ENCODE measurements around the gene ENDOG.
"Not testable (repeated sequence)": the region's sequence is repeated elsewhere in the genome, so short reads cannot be mapped to it uniquely, and the experiment has no call there.

The ENDOG gene

GRCh38 chr9:128829477-128830251 is 11.4 kb downstream of the ENDOG start, which contains the start of gene SPOUT1:
Gene SPOUT1 (minus strand): TSS chr9:128829794. CDS start chr9:128829780, 14 bp downstream.
- DNase-seq, result peak; percentile 98

- DNase-seq, result no peak
These were observed 15.4 kb downstream of the ENDOG start for GRCh38 chr9:128833696-128834095.

- DNase-seq, result no peak
These were observed 17.2 kb downstream of the ENDOG start for GRCh38 chr9:128835246-128836210.

GRCh38 chr9:128836509-128837145 is 18.3 kb downstream of the ENDOG start:
- DNase-seq, result no peak

- no peak for DNase-seq
These were observed 20.0 kb downstream of the ENDOG start for GRCh38 chr9:128838338-128838737.

GRCh38 chr9:128840524-128840923 is 22.2 kb downstream of the ENDOG start:
- DNase-seq, result no peak

- DNase-seq, result no peak
These were observed 23.6 kb downstream of the ENDOG start for GRCh38 chr9:128841694-128842492.

- not testable (repeated sequence) for DNase-seq
These were observed 24.9 kb downstream of the ENDOG start for GRCh38 chr9:128843171-128843570.

- no peak for DNase-seq
These were observed 27.1 kb downstream of the ENDOG start for GRCh38 chr9:128845186-128845931.

GRCh38 chr9:128846680-128847030 is 28.4 kb downstream of the ENDOG start:
- no peak for DNase-seq

GRCh38 chr9:128847803-128848202 is 29.5 kb downstream of the ENDOG start:
- no peak for DNase-seq

- DNase-seq, result not testable (repeated sequence)
These were observed 32.7 kb downstream of the ENDOG start for GRCh38 chr9:128851024-128851423.

GRCh38 chr9:128851779-128852600 is 33.7 kb downstream of the ENDOG start:
- DNase-seq, result peak; percentile 39

GRCh38 chr9:128852646-128853045 is 34.3 kb downstream of the ENDOG start:
- not testable (repeated sequence) for DNase-seq

GRCh38 chr9:128854454-128854853 is 36.2 kb downstream of the ENDOG start:
- not testable (repeated sequence) for DNase-seq

GRCh38 chr9:128858476-128858875 is 40.2 kb downstream of the ENDOG start:
- DNase-seq, result not testable (repeated sequence)

GRCh38 chr9:128860937-128861336 is 42.6 kb downstream of the ENDOG start:
- no peak for DNase-seq

- DNase-seq, result no peak
These were observed 43.2 kb downstream of the ENDOG start for GRCh38 chr9:128861501-128861900.

- DNase-seq, result no peak
These were observed 44.1 kb downstream of the ENDOG start for GRCh38 chr9:128862401-128862851.

GRCh38 chr9:128863647-128864046 is 45.3 kb downstream of the ENDOG start:
- peak; percentile 82 for DNase-seq

Data from activated CD4-positive, alpha-beta T cell treated with anti-CD3 and anti-CD28 coated beads, Interleukin-10, Interleukin-2, amounts not matched to agents 100 ng/mL and 50 ng/mL, durations not matched to agents 16 hours and 8 hours (primary cell).